GM19099 (cell line): ENCODE results near the gene BCL10.

ENCODE experiments used
- POLR2A ChIP-seq: IDR thresholded peaks from 3 replicates; pipeline ENCODE4 v1.6.1; 2011; ENCODE audit warnings: low read depth; ENCODE audit not compliant: insufficient read length; ENCODE audit errors: extremely low read depth

BCL10 gene

GRCh38 chr1:85307987-85308832 is 31.8 kb upstream of the BCL10 start:
- TF ChIP-seq POLR2A, result no peak

- no peak for TF ChIP-seq POLR2A
Observed at GRCh38 chr1:85306236-85306635, 29.8 kb upstream of the BCL10 start.

GRCh38 chr1:85303440-85304162 is 27.2 kb upstream of the BCL10 start:
- no peak for TF ChIP-seq POLR2A

- TF ChIP-seq POLR2A, result no peak
Observed at GRCh38 chr1:85300140-85300539, 23.7 kb upstream of the BCL10 start.

- no peak for TF ChIP-seq POLR2A
Observed at GRCh38 chr1:85297855-85298629, 21.6 kb upstream of the BCL10 start.

- TF ChIP-seq POLR2A, result no peak
Observed at GRCh38 chr1:85297538-85297854, 21.1 kb upstream of the BCL10 start.

- no peak for TF ChIP-seq POLR2A
Observed at GRCh38 chr1:85296980-85297379, 20.5 kb upstream of the BCL10 start.

GRCh38 chr1:85295654-85296053 is 19.2 kb upstream of the BCL10 start:
- no peak for TF ChIP-seq POLR2A

GRCh38 chr1:85295006-85295431 is 18.6 kb upstream of the BCL10 start:
- no peak for TF ChIP-seq POLR2A

- TF ChIP-seq POLR2A, result no peak
Observed at GRCh38 chr1:85290826-85291225, 14.4 kb upstream of the BCL10 start.

- no peak for TF ChIP-seq POLR2A
Observed at GRCh38 chr1:85289848-85290335, 13.5 kb upstream of the BCL10 start.

GRCh38 chr1:85289207-85289847 is 12.9 kb upstream of the BCL10 start:
- TF ChIP-seq POLR2A, result no peak

- TF ChIP-seq POLR2A, result no peak
Observed at GRCh38 chr1:85284202-85284601, 7.8 kb upstream of the BCL10 start.

- TF ChIP-seq POLR2A, result no peak
Observed at GRCh38 chr1:85283475-85284199, 7.2 kb upstream of the BCL10 start.
